Left cardiac atrium (tissue), 4 donors: Measurements from ENCODE around the gene RTRAF. TPM values are rescaled to one million over a fixed set of nuclear protein-coding genes. Genes with fewer than 3 reads are reported as not detected.

Source experiments
- ATAC-seq, 2 donors: fragments of 200-7000 bp; cut with Tn5 transposase; one replicate each; pipeline ENCODE4 v1.9.1; 2020; ENCODE audit warnings: mild to moderate bottlenecking in 2 of 2, moderate library complexity in 2 of 2
- DNase-seq: peaks from one replicate; pipeline ENCODE4 v3.0.0-alpha.2; 2020
- intact Hi-C, 2 donors: fragments of 100-400 bp; cut with DNase I; formaldehyde crosslinking; loops; one replicate each; pipeline versions ENCODE4 v1.14.1 to v1.15.1; 2022 to 2023
- total RNA-seq, 2 donors: library from RNA; stranded (reverse); fragmentation: NEBNext Ultra II Directional; extraction: Animal tissue kit (Norgen Biotek cat#: 25700); gene quantifications; one replicate each; pipeline ENCODE4 v1.2.1, GENCODE V29; 2021
- donor health status: DM: no; HTN: yes; CAD: no.
- donor health status: DM: no; HTN: yes; CAD: no; lungs with severe emphysema.
- donor health status: DM: yes; HTN: yes; CAD: no.
- donor health status: Dilated cardiomyopathy.

Gene RTRAF
- total RNA-seq, 2 donors from 2014 or later, result 172 to 187 TPM

DNA sequence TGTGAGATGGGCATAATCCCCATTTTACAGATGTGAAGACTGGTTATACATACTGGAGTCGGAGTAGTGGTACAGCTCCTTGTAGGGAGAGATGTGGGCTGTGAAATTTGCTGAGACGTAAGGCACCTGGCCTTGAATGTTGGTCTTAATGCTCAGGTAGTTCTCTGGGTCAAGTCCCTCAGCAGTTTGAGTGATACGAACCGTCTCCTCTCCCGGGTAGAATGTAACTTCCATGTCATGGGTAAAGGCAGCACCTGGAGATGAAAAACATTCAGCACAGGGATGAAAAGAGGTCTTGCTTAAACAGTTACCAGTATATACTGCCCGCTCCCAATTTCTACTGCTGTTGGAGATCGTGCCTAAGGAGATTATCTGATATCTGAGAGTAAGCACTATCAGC, 51.3 kb downstream of the RTRAF start:
- no peak for ATAC-seq
- intact Hi-C loops, result no loop called here
- no peak for DNase-seq

DNA sequence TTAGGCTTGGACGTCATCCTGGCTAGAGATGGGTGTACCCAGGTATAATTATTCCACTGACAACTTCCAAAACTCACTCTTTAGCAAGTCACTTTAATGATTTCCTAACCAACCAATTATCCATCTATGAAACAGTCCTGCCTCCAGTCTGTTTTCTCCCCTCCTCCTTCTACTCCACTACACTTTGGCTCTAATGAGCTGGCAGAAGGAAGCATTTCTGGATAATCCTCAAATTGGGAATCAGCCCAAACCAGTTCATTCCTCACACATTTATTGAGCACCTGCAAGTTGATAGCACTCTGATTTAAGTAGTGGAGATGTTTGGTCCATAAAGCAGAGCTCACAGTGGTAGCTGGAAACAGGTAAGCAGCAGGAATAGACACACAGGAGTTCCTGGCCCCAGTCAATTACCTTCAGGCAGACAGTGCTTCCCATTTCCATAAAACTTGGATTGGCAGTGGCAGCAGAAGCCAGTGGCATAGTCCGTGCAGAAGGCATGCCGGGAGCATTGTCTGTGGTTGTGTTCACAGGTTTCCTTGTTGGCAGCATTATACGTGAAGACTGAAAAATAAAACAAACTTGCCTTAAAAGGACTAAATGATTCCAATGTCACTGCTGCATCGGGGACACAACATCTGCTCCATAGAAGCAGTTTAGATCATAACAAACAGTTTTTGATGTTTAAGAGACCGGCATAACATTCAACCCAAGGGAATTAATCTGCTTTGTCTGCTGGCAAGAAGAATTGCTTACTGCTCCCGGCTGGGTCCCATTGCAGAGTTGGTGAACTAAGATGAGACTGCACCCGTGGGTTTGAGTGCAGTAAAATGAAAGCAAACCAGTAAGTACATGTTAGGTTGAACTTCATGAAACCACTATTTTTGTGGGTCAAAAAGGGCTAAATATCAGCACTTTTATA, 53.3 kb downstream of the RTRAF start:
- DNase-seq (no peak), ATAC-seq (peak in 1 of 2 donors; percentile 31)
- intact Hi-C loops, result no loop called here

DNA sequence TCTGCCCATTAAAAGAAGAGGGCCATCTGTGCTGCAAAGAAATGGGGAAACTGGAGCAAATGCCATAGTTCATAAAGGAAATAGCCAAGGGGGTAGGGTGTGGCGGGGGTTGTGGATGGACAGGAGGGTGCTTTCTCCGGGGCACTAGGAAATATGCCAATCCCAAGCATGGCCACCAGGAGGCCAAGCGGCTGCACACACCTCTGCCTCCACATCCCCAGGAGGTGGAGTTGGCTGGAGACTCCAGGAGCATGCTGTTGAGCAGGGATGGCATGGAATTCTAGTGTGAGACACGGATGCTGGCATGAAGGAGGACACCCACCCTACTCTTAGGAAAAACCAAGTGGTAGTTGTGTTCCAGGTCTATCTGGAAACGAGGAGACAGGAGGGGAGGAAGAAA, 54.3 kb downstream of the RTRAF start:
- DNase-seq, result peak; percentile 37
- ATAC-seq, result peak; percentile 17 to 32
- intact Hi-C loops, result no loop called here

DNA sequence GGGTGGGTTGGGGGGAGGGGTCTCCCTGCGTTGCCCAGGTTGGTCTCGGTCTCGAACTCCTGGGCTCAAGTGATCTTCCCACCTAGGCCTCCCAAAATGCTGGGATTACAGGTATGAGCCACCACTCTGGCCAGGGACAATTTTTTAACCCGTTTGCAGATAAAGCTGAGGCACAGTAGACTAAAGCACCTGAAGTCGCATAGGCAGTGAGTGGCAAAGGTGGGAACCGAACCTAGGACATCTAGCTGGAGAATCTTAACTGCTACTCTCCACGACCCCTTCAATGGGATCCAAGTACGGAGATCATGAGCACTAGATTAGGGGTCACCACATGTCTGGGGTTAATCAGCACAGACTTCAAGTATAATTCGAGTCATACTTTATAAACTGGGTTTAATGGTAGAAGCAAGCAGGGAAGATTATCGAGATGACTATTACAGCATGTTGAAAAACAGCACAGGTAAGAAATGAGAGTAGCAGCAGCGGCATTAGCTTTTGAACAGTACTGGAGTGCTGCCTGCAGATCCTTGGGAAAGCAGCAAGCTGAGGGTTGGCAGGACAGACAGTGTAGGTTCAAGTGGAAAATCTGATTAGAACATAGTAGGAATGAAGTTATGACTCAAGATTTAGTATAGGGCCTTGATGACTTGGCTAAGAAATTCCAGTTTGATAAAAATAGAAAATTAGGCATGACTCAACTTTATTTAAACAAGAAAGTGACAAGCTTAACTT, 55.6 kb downstream of the RTRAF start:
- intact Hi-C loops, result no loop called here
- DNase-seq (no peak), ATAC-seq (peak; percentile 45 to 82)

DNA sequence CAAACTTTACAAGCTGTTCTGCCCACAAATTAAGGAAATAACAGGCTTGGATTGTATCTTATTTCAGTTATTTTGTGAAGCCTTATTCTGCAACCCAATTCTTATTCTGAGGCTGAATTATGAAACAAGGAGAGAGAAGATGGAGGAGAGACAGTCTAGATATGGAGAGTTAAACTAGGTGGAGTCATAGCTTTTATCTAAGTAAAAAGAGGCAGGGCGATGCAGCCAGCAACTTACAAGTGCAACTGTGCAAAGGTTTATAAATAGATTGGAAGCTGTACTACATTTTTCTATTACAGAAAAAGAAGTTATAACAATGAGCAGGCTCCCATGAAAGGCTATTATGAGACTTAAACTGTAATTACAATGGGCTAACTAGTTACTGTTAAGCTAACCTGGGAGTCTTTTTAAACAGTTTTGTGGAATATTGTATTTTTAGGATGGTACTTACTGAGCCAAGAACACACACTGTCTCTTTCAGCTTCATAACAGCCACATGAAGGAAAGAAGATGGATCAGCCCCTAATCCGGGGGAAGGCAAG, 57.1 kb downstream of the RTRAF start:
- intact Hi-C loops, result no loop called here
- peak; percentile 36 to 72 for ATAC-seq
- DNase-seq, result no peak

DNA sequence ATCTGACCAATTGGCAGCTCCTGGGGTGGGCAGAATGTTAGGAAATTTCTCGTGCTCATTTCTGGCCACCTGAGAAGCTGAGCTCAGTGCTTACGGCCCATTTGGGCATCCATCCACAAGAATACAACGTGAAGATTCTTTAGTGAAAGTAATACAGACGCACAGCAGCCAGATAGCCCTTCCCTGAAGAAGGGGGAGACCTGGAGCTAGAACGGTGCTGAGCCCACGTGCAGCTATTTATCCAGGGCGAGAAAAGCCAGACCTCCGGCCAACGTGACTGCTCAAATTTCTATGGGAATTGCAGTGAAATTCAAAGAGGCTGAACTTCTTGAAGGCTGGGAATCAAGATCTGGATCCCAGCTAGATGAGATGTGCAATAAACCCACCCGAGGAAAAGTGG, 58.8 kb downstream of the RTRAF start:
- ATAC-seq (no peak), DNase-seq (no peak)
- intact Hi-C loops, result no loop called here

DNA sequence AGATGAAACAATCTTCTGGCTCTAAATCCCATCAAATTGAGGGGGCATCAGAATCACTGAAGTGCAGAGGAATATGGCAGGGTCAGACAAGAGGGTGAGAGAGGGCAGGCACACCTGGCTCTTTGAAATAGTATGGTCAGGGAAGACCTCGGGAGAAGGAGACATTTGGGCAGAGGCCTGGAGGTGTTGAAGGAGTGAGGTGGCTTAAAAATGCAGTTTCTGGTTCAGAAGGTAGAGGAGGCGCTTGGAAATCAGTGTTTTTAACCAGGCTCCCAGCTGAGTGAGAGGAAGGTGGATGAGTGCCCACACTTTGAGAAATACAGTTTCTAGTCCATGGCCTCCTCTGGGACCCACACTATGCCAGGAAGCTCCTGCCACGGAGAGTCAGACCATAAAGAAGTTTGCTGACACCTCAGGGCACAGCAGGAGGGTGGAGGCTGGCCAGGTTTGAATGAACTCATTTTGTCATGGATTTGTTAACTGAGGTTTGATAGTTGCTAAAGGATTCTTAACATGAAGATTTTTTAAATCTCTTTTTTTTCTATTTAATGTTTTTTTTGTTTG, 59.4 kb downstream of the RTRAF start:
- intact Hi-C loops, result no loop called here
- ATAC-seq (peak; percentile 7 to 46), DNase-seq (peak; percentile 39)

DNA sequence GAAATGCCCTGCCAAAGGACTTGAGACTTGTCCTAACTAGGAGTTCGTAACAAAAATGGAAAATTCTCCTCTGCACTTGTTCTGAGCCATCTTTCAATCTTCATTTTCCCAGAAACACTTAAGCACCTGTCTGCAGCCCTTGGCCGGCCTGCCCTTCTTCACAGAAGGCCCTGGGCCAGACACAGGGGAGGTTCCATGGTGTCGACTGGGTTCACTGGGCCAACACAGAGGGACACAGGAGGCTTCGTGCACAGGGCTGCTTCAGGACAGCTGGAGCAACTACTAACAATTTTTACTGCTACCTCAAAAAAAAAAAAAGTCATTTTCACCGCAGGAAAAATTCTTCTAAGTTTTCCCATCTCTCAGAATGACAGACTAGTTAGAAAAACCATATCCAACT, 59.9 kb downstream of the RTRAF start:
- ATAC-seq (no peak), DNase-seq (no peak)
- intact Hi-C loops, result no loop called here

DNA sequence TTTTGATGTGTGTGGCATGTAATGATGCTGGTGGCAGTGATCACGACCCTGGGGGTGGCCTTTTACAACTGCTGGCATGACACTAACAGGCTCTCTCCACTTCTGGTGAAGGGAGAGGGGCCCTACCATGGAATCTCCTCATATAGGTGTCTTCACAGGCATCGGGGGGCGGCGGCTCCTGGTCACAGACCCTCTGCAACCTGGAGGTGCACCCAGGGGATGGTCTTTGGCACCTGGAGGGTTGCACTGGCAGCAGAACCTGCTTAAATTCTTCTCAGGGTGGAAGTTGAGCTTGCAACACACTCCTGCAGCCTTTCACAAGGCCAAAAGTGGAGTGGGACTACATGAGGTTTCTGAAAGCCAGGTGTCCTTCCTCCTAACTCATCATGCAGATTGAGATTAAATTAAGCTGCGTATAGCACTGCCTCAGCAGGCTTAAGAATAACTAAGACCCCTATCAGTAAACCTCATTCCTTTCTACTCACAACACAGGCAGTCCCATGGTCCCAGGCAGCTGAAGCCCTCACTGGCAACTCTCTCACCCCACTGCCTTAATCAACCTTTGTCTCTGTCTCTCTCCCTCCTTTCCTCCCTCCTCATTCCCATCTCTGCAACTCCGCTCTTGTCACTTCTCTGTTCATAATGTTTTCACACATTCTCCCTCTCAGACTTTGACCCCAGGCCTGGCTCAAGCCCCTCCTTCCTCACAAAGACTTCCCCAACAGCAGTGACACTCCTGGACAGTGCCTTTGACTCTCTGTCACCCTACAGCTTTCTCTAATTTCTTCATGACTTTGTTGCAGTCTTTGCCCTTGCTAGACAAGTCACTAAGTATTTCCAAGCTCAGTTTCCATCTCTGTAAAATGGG, 60.6 kb downstream of the RTRAF start:
- DNase-seq (no peak), ATAC-seq (no peak)
- intact Hi-C loops, result no loop called here

DNA sequence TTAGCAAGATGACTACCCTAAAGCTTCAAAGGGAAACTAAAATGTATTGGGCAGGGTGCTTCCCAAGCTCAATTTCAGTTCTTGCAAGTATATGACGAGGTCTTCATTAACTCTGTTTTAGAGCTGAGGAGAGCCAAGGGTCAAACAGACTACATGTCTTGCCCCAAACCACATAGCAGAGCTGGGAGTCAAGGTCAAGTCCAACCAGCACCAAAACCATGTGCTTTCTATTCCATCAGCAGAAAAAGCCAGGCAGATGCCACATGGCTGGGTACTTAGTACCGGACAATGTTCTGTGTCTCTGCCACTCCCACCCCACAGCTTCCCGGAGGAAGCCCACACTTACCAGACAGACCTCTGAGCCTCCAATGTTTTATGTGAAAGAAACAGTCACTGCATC, 61.9 kb downstream of the RTRAF start:
- DNase-seq (no peak), ATAC-seq (no peak)
- intact Hi-C loops, result no loop called here

DNA sequence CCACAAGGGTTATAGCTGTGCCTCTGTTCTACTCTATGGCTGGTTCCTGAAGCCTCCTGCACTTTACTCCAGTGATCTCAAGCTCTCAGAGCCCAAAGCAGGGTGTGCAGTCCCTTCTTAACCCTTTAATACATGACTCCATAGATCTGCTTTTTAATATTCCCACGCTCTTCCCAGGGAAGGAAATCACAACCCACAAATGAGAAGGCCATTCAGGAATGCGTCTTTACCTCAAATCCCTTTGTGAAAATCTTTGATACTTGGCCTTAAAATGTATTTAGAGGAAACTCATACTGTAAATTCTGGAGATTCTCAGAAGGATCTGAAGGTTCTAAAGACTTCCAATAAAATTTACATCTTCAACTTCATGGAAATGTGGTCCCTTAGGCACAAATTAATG, 62.5 kb downstream of the RTRAF start:
- no peak for ATAC-seq
- intact Hi-C loops, result no loop called here
- no peak for DNase-seq

DNA sequence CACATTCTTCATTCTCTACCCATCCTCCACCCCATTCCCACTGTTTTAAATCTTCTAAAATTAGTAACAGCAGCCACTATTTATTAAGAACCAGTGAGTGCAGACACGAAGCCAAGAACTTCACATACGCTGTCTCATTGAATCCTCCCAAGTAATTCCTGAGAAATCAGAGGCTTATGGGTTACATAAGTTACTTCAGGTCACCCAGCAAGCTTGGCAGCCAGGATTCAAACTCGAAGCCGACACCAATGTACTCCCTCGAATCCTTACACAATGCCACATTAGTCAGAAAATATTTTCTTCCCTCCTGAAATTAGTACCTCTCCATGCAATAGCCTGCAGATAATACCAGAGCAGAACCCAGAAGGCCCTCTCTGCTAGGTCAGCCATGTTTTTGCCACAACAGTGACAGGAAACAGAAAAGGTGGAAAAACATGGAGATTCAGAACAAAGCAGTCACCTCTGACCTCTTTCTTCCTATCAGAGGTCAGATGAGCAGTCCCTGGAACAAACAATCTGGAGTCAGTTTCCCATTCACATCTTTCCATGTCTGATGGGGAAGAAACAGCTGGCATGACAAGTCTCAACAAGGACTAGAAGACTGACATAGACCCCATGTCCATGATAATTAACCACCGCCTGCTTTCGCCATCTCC, 63.1 kb downstream of the RTRAF start:
- intact Hi-C loops, result no loop called here
- DNase-seq (peak; percentile 48), ATAC-seq (peak; percentile 38 to 79)

DNA sequence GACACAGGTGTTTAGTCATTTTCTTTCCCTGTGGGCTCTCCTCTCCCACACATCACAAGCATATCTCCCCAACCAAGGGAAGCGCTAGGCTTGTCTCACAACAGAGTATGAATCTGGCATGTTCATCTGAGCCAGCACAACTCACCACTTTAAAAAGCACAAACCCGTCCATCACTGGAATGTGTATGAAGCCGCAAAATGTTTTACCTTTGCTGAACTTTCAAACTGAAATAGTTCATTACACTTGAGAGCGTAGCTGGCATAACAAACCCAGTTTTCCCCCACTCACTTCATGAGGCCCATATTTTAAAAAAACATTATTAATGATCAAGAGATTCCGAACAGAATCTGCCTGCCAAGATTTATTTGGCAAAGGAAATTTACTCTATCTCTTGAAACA, 63.7 kb downstream of the RTRAF start:
- DNase-seq (no peak), ATAC-seq (peak in 1 of 2 donors; percentile 70)
- intact Hi-C loops, result no loop called here

DNA sequence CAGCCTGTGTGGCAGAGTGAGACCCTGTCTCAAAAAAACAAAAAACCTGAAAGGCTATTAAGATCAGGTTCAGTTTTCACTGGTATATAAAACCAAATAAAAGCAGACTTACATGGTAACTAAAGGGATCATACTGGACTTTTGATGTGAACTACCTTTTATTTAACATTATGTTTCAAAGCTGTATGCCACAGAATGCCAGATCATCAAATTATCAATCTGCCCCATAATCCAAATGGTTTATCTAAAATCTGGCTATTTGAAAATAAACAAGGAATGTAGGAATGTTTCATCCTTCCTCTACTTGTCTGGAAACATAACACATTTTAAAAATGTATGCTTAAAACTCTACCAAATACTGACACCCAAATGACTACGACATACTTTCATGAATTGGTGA, 65.3 kb downstream of the RTRAF start:
- intact Hi-C loops, result no loop called here
- no peak for DNase-seq
- ATAC-seq, result no peak

DNA sequence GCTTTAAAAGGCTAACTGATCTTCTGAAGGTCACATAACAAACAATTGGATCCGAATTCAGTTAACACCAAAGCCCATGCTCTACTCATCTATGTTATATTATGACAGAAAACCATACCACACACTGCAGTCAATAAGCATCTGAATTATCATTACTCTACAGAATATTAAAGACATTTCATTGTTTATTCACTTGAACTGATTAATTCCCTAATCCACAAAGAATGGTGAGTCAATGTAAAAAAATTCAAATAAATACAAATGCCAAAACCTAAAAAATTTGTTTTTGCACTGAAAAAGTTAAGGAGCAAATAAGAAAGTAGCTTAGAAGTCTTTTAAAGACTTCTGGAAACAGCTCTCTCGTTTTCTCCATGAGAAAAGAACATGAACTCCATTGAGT, 65.8 kb downstream of the RTRAF start:
- DNase-seq (no peak), ATAC-seq (no peak)
- intact Hi-C loops, result no loop called here

DNA sequence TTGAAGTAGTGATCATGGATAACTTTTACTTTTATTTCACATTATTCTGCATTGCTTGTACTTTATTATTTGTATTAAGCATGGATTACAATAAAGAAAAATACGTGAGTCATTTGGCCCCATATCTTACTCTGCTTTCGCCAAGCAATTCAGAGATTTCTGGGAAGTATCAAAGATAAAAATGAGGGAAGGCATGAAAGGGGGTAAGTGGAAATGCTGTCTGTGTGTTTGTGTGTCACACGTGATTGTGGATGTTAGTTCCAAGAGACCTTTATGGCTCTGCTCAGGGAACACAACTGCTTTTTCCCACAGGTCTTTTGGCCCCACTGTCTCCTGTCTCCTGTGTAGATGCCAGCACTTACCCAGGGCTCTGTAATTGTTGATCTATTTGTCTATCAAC, 69.0 kb downstream of the RTRAF start:
- intact Hi-C loops, result no loop called here
- ATAC-seq (no peak), DNase-seq (no peak)

DNA sequence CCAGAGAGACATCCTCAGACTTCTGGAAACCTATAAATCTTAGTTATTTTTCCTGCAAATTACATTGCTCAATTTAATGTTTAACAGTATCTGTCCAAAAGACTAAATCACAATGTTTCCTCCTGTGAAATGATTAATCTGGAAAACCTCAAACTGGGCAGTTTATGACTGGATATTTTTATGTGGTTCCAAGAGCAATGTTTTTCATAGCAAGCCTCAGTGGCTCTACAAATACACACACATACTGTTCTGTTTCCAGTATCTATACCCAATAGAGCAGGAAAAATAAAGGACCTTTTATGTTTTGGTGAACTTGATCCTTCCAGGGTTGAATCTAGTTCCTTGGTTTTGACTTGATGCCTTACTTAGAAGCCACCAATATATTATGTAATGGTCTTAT, 70.3 kb downstream of the RTRAF start:
- DNase-seq (no peak), ATAC-seq (peak in 1 of 2 donors; percentile 43)
- intact Hi-C loops, result loop anchor here in 1 of 2 donors (5.0 kb wide), 1 partner anchor 47 kb away; no protein-coding TSS in a partner anchor

DNA sequence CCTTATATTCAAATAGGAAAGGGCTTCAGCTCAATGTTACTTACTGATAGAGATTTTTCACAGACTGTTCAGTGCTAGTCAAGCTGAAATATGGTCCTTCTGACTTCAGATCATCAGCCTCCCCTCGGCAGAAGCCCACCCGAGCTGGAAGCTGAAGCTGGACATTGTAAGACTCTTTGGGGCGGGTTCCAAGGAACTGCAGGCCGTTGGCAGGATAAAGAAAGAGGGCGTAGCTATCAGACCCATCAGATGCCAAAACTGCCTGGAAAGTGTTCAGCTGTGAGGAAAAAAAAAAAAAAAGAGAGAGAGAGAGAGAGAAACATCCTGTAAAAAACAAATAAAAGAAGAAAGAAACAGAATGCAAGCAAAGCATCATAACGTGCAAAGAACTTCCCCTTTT, 70.7 kb downstream of the RTRAF start:
- intact Hi-C loops, result loop anchor here in 1 of 2 donors (5.0 kb wide), 1 partner anchor 48 kb away; no protein-coding TSS in a partner anchor
- DNase-seq (no peak), ATAC-seq (peak; percentile 62)
